Mesenchymal stem cell (in vitro differentiated cells and primary cell): ENCODE results near the gene ELMO1.

ENCODE experiments used
- DNase-seq: peaks from one replicate; pipeline ENCODE4 v3.0.0-alpha.2; 2013
- H2AFZ ChIP-seq: one replicate; pipeline ENCODE4 v1.6.1; 2013; ENCODE audit warnings: low read depth, mild to moderate bottlenecking, control low read depth, inconsistent platforms, low read length, moderate library complexity
- H2AK5ac ChIP-seq: 2 replicates; pipeline ENCODE4 v1.6.1; 2013; ENCODE audit warnings: low read length, moderate library complexity, mild to moderate bottlenecking, inconsistent platforms; ENCODE audit not compliant: severe bottlenecking
- H2BK120ac ChIP-seq: one replicate; pipeline ENCODE4 v1.6.1; 2013; ENCODE audit warnings: low read depth, mild to moderate bottlenecking, inconsistent platforms, low read length, moderate library complexity
- H2BK12ac ChIP-seq, 2 experiments: one replicate each; pipeline ENCODE4 v1.6.1; 2013; ENCODE audit warnings: inconsistent platforms in 2 of 2, low read length in 2 of 2, mild to moderate bottlenecking in 2 of 2, moderate library complexity in 2 of 2, control low read depth in 1 of 2
- H2BK15ac ChIP-seq: one replicate; pipeline ENCODE4 v1.6.1; 2013; ENCODE audit warnings: mild to moderate bottlenecking, low read depth, inconsistent platforms; ENCODE audit not compliant: poor library complexity, severe bottlenecking
- H2BK5ac ChIP-seq: 2 replicates; pipeline ENCODE4 v1.6.1; 2013; ENCODE audit warnings: low read depth, mild to moderate bottlenecking, low read length, control low read depth, inconsistent platforms; ENCODE audit not compliant: poor library complexity, severe bottlenecking
- H3K14ac ChIP-seq, 2 experiments: one replicate each; pipeline ENCODE4 v1.6.1; 2013; ENCODE audit warnings: inconsistent platforms in 2 of 2, low read length in 2 of 2, control low read depth in 1 of 2, mild to moderate bottlenecking in 1 of 2, moderate library complexity in 1 of 2
- H3K18ac ChIP-seq, 2 experiments: one replicate each; pipeline ENCODE4 v1.6.1; 2013; ENCODE audit warnings: inconsistent platforms in 2 of 2, low read length in 2 of 2, control low read depth in 1 of 2, low read depth in 1 of 2, mild to moderate bottlenecking in 1 of 2
- H3K23ac ChIP-seq, 2 experiments: one replicate each; pipeline ENCODE4 v1.6.1; 2013; ENCODE audit warnings: inconsistent platforms in 2 of 2, low read length in 2 of 2, mild to moderate bottlenecking in 2 of 2, moderate library complexity in 2 of 2, control low read depth in 1 of 2
- H3K27ac ChIP-seq: 2 replicates; pipeline ENCODE4 v1.5.1; 2013; ENCODE audit warnings: mild to moderate bottlenecking, moderate library complexity, low read length, control low read depth, inconsistent platforms; ENCODE audit not compliant: poor library complexity, severe bottlenecking
- H3K27me3 ChIP-seq, 2 experiments: 2 replicates each; pipeline versions ENCODE4 v1.6.1 to v1.7.0; 2013; ENCODE audit warnings: low read length in 2 of 2, mild to moderate bottlenecking in 2 of 2, moderate library complexity in 2 of 2, control low read depth in 1 of 2, inconsistent platforms in 1 of 2; ENCODE audit not compliant: control insufficient read depth in 1 of 2, insufficient read depth in 1 of 2
- H3K36me3 ChIP-seq, 2 experiments: 2 replicates each; pipeline versions ENCODE4 v1.6.1 to v1.7.0; 2013; ENCODE audit warnings: low read length in 2 of 2, control low read depth in 1 of 2, inconsistent platforms in 1 of 2, low read depth in 1 of 2, mild to moderate bottlenecking in 1 of 2; ENCODE audit not compliant: insufficient read depth in 2 of 2, control insufficient read depth in 1 of 2
- H3K4ac ChIP-seq, 2 experiments: one replicate each; pipeline ENCODE4 v1.6.1; 2013; ENCODE audit warnings: inconsistent platforms in 2 of 2, low read length in 2 of 2, mild to moderate bottlenecking in 2 of 2, moderate library complexity in 2 of 2, control low read depth in 1 of 2, low read depth in 1 of 2
- H3K4me1 ChIP-seq: 2 replicates; pipeline ENCODE4 v1.6.1; 2013; ENCODE audit warnings: low read depth, low read length, control low read depth; ENCODE audit not compliant: control insufficient read depth, insufficient read depth
- H3K4me2 ChIP-seq: 2 replicates; pipeline ENCODE4 v1.6.1; 2013; ENCODE audit warnings: low read length, mild to moderate bottlenecking, inconsistent platforms; ENCODE audit not compliant: poor library complexity, severe bottlenecking
- H3K4me3 ChIP-seq, 2 experiments: 2 replicates each; pipeline versions ENCODE4 v1.5.1 to v1.7.0; 2013; ENCODE audit warnings: low read length in 2 of 2, mild to moderate bottlenecking in 2 of 2, control low read depth in 1 of 2, low read depth in 1 of 2; ENCODE audit not compliant: insufficient read depth in 1 of 2
- H3K79me1 ChIP-seq: replicated peaks from 2 replicates; pipeline ENCODE4 v1.6.1; 2013; ENCODE audit warnings: mild to moderate bottlenecking, control low read depth, low read length, inconsistent platforms; ENCODE audit not compliant: poor library complexity, severe bottlenecking
- H3K9ac ChIP-seq: 2 replicates; pipeline ENCODE4 v1.7.0; 2013; ENCODE audit warnings: mild to moderate bottlenecking, low read length, moderate library complexity
- H3K9me3 ChIP-seq: 2 replicates; pipeline ENCODE4 v1.7.0; 2013; ENCODE audit warnings: mild to moderate bottlenecking, low read length; ENCODE audit not compliant: control insufficient read depth
- H4K8ac ChIP-seq: one replicate; pipeline ENCODE4 v1.6.1; 2013; ENCODE audit warnings: inconsistent platforms, mild to moderate bottlenecking, low read length, moderate library complexity
- H4K91ac ChIP-seq: one replicate; pipeline ENCODE4 v1.6.1; 2013; ENCODE audit warnings: mild to moderate bottlenecking, low read length, inconsistent platforms
- WGBS: methylation state at CpG from one replicate; pipeline ENCODE4 v1.1.7; 2013; ENCODE audit warnings: mixed read lengths; 5-methylcytosine and 5-hydroxymethylcytosine counted together

ELMO1 gene

GRCh38 chr7:37194943-37195342 lies 253.7 kb downstream of the ELMO1 start:
- Histone ChIP-seq H2AFZ (no peak overlapping the region), H3K9ac (no peak overlapping the region), H2BK12ac (no peak overlapping the region), H3K4me3 (no peak overlapping the region), H2AK5ac (no peak overlapping the region), H3K79me1 (no peaks in the 10 kb centered on the region), H4K91ac (no peak overlapping the region), H3K4ac (no peak overlapping the region), H3K14ac (no peak overlapping the region), H3K27ac (no peak overlapping the region), H2BK15ac (no peak overlapping the region), H3K23ac (no peak overlapping the region), H3K36me3 (no peaks in the 10 kb centered on the region), H2BK120ac (no peak overlapping the region), H3K4me2 (no peak overlapping the region), H4K8ac (no peak overlapping the region), H2BK5ac (no peak overlapping the region), H3K9me3 (no peaks in the 10 kb centered on the region), H3K4me1 (no peaks in the 10 kb centered on the region), H3K18ac (no peak overlapping the region), H3K27me3 (peaks cover 0 to 3% of the 10 kb centered on the region in 2 experiments)
- DNase-seq = no peak
- WGBS = 97% methylated on average over 4 of the region's 4 CpGs

GRCh38 chr7:37193775-37194135 lies 254.9 kb downstream of the ELMO1 start:
- Histone ChIP-seq H3K27me3 (peaks cover 0 to 3% of the 10 kb centered on the region in 2 experiments), H2AFZ (no peak overlapping the region), H3K79me1 (no peaks in the 10 kb centered on the region), H3K9ac (no peak overlapping the region), H2BK12ac (no peak overlapping the region), H3K9me3 (no peaks in the 10 kb centered on the region), H4K91ac (no peak overlapping the region), H3K18ac (no peak overlapping the region), H2BK120ac (no peak overlapping the region), H3K23ac (no peak overlapping the region), H3K27ac (no peak overlapping the region), H2BK5ac (no peak overlapping the region), H3K4me3 (no peak overlapping the region), H3K14ac (no peak overlapping the region), H3K4me1 (no peaks in the 10 kb centered on the region), H3K4ac (no peak overlapping the region), H3K4me2 (no peak overlapping the region), H4K8ac (no peak overlapping the region), H2AK5ac (no peak overlapping the region), H3K36me3 (no peaks in the 10 kb centered on the region), H2BK15ac (no peak overlapping the region)
- WGBS = 92% methylated on average over 2 of the region's 2 CpGs
- DNase-seq = no peak

GRCh38 chr7:37193087-37193774 lies 255.4 kb downstream of the ELMO1 start:
- Histone ChIP-seq H4K8ac (no peak overlapping the region), H3K4me3 (no peak overlapping the region), H3K79me1 (no peaks in the 10 kb centered on the region), H3K18ac (no peak overlapping the region), H2BK15ac (no peak overlapping the region), H2BK12ac (no peak overlapping the region), H2AK5ac (no peak overlapping the region), H3K14ac (no peak overlapping the region), H3K9ac (no peak overlapping the region), H2AFZ (no peak overlapping the region), H4K91ac (no peak overlapping the region), H3K4me1 (no peaks in the 10 kb centered on the region), H3K36me3 (no peaks in the 10 kb centered on the region), H2BK120ac (no peak overlapping the region), H3K23ac (no peak overlapping the region), H2BK5ac (no peak overlapping the region), H3K4me2 (no peak overlapping the region), H3K9me3 (no peaks in the 10 kb centered on the region), H3K4ac (no peak overlapping the region), H3K27ac (no peak overlapping the region), H3K27me3 (peaks cover 0 to 3% of the 10 kb centered on the region in 2 experiments)
- WGBS = 88% methylated on average over 15 of the region's 16 CpGs
- peak; percentile 15 for DNase-seq

GRCh38 chr7:37191797-37192196 lies 256.9 kb downstream of the ELMO1 start:
- Histone ChIP-seq H2BK12ac (no peak overlapping the region), H3K9ac (no peak overlapping the region), H2BK5ac (no peak overlapping the region), H3K9me3 (no peaks in the 10 kb centered on the region), H3K27ac (no peak overlapping the region), H2BK120ac (no peak overlapping the region), H3K18ac (no peak overlapping the region), H3K4me1 (no peaks in the 10 kb centered on the region), H3K4ac (no peak overlapping the region), H2AK5ac (no peak overlapping the region), H4K91ac (no peak overlapping the region), H2AFZ (no peak overlapping the region), H3K79me1 (no peaks in the 10 kb centered on the region), H3K36me3 (no peaks in the 10 kb centered on the region), H3K4me2 (no peak overlapping the region), H3K14ac (no peak overlapping the region), H3K27me3 (peaks cover 0 to 3% of the 10 kb centered on the region in 2 experiments), H3K23ac (no peak overlapping the region), H3K4me3 (no peak overlapping the region), H2BK15ac (no peak overlapping the region), H4K8ac (no peak overlapping the region)
- no peak for DNase-seq
- WGBS = 89% methylated on average over 3 of the region's 6 CpGs
